HG02642 (cell line): ENCODE measurements around the gene NDC1.
"Not testable (repeated sequence)": the region's sequence is repeated elsewhere in the genome, so short reads cannot be mapped to it uniquely, and the experiment has no call there.

Source experiments
- ATAC-seq: cut with Tn5 transposase; IDR thresholded peaks from one replicate; pipeline ENCODE4 v1.9.1; 2021; ENCODE audit warnings: mild to moderate bottlenecking; ENCODE audit not compliant: unreplicated experiment, poor library complexity

Gene NDC1, protein sequence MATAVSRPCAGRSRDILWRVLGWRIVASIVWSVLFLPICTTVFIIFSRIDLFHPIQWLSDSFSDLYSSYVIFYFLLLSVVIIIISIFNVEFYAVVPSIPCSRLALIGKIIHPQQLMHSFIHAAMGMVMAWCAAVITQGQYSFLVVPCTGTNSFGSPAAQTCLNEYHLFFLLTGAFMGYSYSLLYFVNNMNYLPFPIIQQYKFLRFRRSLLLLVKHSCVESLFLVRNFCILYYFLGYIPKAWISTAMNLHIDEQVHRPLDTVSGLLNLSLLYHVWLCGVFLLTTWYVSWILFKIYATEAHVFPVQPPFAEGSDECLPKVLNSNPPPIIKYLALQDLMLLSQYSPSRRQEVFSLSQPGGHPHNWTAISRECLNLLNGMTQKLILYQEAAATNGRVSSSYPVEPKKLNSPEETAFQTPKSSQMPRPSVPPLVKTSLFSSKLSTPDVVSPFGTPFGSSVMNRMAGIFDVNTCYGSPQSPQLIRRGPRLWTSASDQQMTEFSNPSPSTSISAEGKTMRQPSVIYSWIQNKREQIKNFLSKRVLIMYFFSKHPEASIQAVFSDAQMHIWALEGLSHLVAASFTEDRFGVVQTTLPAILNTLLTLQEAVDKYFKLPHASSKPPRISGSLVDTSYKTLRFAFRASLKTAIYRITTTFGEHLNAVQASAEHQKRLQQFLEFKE

DNA sequence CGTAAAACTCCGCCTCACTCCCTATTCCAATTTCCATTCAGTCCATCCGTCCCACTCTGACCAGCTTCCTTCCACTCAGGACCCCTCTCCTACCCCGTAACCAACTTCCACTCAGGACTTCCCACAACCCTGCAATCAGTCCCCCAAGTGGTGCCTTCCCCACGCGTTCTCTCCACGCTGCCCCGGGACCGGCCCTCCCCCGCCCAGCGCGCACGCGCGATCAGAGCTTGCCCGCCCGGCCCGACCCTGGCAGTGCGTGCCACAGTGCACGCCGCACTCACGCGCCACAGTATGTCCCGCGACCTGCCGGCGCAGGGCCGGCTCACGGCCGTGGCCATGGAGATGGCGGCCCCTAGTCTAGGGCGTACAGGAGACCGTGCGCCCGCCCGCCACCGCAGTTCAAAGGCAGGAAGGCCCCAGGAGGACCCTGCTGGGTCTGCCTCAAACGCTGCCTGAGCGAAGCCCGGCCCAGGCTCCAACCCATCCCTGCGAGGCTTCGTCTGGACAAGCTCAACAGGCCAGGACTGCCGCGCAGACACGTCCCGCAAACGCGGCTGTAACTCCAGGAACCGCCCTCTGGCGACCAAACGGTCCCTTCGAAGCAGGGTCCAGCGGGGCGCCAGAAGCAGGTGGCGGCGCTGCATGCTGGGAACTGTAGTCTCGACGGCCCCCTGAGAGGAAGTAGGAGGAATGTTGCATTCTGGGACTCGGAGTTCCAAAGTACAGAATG is at the start of gene NDC1:
Gene NDC1 (minus strand): TSS at position 373 of the 730 bp plus-strand sequence. CDS start 35 bp downstream, at position 338.
- peak; percentile 89 for ATAC-seq

GRCh38 chr1:53883600-53883999 is 45.5 kb upstream of the NDC1 start:
- not testable (repeated sequence) for ATAC-seq

GRCh38 chr1:53881853-53882252 is 43.8 kb upstream of the NDC1 start:
- not testable (repeated sequence) for ATAC-seq

- ATAC-seq, result no peak
Measured at GRCh38 chr1:53878492-53879105, 40.5 kb upstream of the NDC1 start.

GRCh38 chr1:53875150-53875549 is 37.1 kb upstream of the NDC1 start:
- not testable (repeated sequence) for ATAC-seq

DNA sequence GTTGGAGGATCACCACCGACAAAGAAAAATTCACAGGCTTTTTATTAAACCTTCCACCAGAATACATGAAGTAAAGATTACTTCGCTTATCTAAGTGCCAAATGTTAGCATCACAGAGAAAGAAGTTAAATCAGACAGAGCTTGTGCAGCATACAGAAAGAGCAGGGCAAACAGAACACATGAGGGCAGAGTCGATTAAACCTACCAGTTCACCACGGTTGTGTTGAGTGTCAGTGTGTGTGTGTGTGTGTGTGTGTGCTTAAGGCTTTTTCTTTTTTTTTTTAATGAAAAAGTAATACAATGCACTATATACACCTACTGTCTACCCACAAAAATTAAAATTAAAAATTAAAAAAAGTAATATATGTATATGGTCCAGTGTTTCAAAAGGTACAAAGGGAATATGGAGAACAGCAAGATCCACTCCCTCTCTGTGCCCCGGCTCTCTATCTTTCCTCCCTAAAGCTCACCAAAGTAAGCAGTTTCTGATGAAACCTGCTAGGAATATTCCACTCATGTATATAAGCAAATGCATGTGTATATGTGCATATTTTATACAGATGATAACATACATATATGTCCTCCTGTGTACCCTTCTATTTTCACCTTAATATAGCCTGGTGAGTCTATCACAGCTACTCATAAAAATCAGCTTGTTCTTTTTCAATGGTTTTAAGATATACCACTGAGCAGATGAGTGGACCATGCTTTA is 33.8 kb upstream of the NDC1 start:
- ATAC-seq, result no peak

DNA sequence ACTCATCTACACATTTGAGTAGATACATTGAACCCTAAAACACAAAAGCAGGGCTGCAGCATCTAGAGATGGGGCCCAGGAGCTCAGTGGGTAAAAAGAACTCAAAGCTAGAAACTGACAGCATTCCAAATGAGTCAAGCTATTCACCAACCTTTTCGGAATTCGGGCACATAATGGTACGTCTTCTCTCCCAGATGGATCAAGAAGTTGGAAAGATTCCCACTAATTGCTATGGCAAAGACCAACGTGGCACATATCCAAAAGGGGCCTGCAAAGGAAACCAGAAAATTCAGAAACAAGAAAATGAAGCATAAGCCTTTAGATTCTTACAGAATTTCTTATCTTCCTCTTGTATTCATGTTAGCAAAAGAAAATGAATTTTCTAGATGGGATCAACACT is 33.1 kb upstream of the NDC1 start:
- no peak for ATAC-seq

DNA sequence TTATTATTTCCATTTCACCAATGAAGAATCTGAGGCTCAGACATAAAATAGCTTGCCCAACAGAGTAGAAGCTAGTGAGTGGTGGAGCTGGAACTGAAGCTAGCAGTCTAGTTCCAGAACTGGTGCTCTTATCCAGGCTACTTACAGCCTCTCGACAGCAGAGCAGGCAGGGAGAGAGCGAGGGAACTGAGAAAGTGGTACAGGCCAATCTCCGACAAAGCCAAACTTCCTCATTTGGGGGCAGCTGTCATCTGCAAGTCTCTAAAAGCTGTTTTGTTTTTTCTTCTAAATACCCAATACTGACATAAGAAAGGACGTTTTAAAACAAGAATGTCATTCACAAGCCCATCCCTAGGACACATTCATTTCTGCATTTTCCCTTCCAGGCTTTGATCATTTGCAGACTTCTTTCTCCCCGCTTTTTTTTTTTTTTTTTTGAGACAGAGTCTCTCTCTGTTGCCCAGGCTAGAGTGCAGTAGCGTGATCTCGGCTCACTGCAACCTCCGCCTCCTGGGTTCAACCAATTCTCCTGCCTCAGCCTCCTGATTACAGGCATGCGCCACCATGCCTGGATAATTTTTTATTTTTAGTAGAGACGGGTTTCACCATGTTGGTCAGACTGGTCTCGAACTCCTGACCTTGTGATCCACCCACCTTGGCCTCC is 31.5 kb upstream of the NDC1 start:
- ATAC-seq, result no peak

DNA sequence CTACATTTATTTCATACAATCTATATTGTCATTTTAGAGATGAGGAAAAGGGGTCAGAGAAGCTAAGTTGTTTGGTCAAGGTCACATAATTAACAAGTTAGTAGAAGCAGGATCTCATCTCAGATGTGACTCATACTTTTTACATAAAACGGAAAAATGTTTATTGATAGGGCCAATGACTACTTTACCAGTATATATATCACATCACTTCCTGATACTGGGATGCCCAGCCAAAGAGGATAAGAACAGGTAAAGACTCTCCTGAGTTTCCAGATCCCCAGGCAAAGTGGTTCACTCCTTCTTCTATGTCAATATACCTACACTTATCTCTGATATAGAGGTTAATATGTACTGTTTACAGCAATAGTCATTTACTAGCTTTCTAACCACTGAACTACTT is 30.5 kb upstream of the NDC1 start:
- ATAC-seq, result no peak

GRCh38 chr1:53862507-53862906 is 24.4 kb upstream of the NDC1 start:
- ATAC-seq, result no peak

- ATAC-seq, result peak; percentile 53
Measured at GRCh38 chr1:53860967-53861411, 22.9 kb upstream of the NDC1 start.

DNA sequence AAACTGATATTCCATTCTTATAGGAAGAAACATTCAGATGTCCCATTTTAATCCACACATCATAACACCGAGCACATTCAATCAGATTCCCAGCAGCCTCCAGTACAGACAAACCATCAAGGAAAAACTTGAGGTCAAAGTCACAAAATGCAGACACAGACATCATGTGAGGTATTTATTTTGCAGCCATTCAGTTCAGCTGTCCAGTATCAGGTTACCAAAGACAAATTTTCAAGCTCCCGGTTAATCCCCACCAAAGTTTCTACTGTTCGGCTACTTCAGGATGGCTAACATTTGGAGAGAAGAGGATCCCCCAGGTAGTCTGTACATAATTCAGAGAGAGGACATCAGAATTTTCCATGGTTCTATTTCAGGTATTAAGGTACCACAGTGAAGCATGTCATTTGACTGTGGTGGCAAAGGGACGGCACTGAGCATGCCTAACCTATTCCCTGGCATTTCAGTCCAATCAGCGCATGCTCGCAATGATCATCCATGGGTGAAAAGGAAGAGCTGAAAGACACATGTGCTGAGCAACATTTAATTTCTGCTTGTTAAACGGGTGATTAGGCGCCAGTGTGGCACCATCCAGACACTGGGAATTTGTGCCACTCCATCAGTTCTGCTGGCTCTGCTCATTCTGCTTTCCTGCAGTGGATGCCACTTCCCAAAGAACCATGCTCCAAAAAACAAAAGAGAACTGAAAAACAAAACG is 13.6 kb upstream of the NDC1 start:
- ATAC-seq, result no peak

- no peak for ATAC-seq
Measured at GRCh38 chr1:53850082-53850673, 12.1 kb upstream of the NDC1 start.

- no peak for ATAC-seq
Measured at GRCh38 chr1:53847980-53848379, 9.9 kb upstream of the NDC1 start.

DNA sequence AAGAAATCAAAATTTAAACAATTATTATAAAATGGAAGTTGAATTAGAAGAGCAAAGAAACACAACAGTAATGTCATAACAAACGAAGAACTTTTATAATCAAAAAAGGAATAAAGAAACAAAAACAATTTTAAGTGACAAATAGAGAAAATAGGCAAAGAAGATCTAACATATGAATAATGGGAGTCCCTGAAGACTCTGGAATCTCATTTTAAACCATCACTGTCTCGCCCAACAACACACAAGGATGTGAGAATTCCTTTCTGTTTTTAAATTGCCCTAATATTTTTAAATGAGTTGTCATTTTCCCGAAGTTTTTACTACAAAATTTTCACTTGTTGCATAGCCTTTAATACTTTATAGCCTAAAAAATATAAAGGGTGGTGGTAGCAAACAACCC is 4.3 kb upstream of the NDC1 start:
- ATAC-seq, result no peak

DNA sequence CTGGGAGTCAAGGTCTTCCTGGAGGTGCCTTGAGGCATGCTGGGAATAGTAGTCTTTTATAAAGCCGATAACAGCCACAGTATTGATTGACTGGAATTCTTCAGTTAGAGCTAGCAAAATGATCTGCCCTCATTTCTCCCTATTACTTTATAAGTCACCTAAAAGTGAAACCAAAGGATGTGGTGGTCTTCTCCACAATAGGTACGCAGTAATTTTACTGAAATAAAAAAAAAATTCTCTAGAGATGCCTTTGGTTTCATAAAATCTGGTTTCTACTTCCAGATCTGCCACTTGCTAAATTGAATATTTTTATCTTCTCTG is 518 bp upstream of the NDC1 start:
- no peak for ATAC-seq

- ATAC-seq, result no peak
Measured at GRCh38 chr1:53837646-53837923, 511 bp downstream of the NDC1 start.

DNA sequence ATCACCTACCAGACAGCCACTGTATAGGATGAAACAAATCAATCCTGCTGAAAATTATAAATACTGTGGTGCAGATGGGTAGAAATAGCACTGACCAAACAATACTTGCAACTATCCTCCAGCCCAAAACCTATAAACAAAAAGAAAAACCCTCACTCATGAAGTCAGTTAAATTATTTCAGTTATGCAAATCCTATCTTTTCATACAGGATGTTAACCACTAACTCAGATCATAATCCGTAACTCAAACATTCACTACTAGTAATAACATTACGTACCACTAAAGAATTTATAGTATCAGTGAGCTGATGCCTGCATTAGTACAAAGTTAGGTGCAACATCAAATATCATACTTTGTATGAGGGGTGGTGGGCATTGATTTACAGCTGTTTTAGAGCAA is 2.6 kb downstream of the NDC1 start:
- no peak for ATAC-seq

DNA sequence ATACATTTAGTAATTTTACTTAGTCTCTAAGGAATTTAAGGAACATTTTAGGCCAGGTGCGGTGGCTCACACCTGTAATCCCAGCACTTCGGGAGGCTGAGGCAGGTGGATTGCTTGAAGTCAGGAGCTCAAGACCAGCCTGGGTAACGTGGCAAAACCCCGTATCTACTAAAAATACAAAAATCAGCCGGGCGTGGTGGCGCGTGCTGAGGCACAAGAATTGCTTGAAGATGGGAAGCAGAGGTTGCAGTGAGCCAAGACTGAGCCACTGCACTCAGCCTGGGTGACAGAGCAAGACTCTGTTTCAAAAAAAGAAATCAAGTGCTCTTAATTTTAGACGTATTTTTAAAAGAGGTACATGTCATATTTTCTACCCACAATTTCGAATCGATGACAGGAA is 3.3 kb downstream of the NDC1 start:
- no peak for ATAC-seq
